ENCODE measurements around the gene HOXA7.

Gene HOXA7

DNA sequence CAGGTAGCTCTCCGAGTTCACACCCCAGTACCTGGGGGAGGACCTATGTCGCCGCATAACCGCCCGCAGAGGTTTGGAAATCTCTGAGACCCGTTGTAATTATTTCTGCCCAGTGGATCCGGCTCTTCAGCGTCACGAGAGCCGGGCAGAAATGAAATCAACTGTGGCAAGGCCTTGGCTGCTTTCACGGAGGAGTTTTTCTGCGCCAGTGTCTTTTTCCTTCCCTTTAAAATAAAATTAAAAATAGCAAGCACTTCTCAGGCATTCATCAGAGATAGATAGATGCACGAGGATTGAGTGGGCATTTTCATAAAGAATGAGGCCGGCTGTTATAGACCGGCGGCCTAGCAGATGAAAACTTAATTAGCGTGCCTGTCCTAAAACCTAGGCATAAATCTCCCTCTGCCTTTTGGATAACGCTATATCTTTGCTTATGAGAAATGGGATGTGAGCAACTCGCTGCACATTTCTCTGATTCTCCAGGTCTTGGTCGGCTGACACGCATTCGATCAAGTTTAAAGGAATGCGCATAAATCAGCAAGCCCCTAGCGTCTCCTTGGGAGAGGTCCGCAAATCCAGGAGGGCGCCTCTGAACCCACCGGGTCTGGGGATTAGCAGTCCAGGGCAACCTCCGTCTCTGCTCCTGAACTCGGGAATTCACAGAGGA is 37.0 kb upstream of the HOXA7 start:
- DNase-seq (ENCODE audit: low spot score): no peak

DNA sequence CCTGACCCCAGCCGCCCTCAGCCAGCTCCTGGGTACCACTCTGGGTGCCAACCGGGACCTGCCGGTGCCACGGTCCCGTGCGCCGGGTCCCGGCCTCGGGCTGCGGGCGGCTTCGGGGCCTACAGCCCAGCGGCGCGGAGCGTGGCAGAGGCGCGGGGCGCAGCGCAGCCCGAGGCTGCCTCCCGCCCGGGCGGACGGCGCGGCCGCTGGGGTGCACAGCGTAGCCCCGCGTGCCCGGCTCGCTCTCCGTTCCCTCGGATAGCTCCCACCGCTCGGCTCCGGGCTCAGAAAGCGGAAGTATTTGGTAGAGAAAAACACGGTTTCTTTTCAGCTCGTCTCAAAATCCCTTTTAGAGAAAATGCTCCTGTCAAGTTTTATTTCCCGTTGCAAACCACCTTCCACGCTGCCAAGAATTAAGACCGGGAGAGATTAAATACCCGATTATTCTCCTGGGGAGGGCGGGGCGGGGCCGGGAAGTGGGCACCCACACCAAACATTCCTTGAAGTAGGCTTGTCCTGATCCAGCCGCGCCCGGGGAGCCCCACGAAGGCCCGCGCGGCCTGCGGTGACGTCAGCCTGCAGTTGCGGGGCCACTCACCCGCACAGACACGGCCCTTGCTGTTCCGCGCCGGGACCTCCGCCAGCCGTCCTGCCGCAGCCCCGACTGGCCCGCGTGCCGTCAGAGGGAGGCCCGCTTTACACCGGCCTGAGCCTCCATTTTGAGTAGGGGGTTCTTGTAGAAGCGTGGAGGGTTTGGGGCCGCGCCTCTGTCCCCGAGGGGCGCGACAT is 36.3 kb upstream of the HOXA7 start:
- no peak for DNase-seq (ENCODE audit: low spot score)

DNA sequence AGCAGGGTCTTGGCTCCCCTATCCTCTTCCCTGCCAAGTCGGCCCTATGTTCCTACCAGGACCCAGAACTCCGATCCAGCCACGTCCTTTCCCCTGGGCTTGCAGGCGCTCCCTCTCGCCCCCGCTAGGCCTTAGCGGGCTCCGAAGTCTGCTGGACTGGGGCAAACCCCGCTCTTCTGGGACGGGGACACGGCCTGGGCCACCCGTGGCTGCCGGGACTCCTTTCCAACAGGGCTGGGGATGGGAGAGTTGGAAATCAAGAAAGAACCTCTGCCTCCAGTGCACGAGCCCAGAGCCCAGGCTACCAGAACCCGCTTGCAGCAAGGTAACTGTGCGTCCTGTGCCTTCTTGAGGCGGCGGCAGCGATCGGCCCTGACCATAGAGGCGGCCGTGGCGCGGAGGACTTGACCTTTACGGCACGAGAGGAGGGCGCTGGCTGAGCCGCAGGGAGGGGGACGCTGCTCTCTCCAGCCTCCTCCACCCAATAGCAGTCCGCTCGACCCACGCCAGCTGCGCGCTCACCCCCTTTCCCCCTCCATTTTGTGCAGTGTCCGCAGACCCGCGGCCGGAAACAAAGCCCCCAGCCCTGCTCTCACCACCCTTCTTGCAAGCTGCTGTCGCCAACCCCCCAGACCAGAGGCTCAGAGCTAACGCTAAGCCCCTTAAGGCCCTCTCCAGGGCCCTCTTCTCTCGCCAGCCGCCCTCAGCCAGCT is 35.5 kb upstream of the HOXA7 start:
- no peak for DNase-seq (ENCODE audit: low spot score)

DNA sequence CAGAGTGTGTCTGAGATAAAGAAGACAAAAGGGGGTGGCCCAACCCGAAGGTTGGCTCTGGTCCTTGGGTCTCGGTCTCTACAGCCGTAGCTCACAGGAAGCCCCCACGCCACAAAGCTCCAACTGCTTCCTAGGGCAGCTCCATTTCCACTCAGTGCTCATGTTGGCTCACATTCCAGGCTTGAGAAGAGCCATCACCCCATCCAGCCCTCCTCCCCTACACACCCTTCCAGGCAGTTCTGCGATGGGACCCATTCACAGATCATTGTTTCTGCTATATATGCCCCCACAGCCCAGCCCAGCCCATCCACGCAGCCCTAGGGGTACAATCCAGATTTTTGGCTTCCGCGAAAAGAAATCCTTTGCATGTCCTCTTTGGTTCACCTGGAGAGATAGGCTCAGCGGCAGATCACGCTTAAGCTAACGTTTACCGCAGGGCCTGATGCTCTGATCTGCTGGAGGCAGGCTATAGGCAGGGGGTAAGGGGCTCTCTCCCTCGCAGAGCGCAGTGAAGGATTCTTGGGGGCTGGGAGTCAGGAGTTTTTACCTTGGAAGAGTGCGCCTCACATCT is 34.8 kb upstream of the HOXA7 start:
- no peak for DNase-seq (ENCODE audit: low spot score)

DNA sequence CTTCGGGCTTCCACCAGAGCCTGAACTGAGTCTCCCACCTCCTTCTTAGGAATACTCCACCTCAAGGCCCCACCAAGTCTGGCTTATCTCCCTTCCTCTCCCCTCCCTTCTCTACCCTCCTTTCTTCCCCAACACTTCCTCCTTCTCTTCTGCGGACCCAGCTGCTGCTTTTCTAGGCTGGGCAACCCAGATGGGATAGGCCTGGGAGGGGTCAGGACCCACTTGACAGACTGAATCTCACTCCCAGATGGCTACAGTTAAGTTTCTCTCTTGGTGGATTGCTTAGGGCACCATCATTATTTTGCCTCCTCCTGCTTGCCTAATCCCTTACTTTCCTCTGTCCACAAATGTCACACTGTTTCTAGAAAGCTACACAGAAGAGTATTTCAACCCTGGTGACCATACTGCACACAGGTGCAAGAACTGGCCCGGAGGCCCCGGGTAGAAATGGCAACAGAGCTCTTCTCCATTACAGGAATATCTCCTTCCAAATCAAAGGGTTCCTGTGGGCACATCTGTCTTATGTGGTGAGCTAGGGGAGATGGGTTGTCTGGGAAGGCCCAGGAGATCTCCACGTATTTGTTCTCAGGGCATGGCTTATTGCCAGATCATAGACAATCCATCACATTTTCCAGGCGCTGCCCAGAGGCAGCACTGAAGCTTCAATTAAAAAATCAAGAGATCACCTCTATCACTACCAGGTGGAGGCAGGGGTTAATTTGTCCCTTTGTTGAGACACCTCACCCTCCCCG is 33.7 kb upstream of the HOXA7 start:
- no peak for DNase-seq (ENCODE audit: low spot score)

DNA sequence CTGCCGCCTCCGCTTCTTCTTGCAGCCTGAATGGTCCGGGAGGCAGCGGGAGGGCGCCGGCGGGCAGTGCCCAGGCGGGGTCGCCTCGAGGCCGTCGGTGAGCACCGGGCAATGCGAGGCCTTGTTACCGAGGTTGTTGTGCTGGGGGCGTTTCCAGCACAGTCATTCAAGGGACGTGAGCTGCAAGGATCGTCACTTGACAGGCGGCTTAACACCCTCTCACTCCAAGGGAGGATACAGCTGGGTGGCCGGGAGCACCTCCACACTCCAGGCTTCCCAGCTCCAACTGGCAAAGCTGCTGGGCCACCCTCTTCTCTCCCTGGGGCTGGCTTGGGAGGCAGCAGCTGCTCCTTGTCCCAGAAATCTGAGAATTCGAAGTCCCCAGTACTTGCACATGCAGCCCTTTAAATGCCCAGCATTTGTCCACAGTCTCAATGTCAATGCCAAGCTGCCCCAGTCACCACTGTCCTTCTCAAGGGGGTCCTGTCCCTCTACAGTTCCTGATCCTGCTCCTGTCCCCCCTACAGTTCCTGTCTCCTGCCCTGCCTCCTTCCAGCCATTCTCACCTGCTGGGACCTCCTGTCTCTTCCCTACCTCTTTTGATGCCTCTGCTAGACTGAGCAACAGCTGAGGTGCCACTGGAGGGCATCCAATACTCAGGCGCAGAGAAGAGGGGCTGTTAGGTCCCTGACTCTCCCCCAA is 33.0 kb upstream of the HOXA7 start:
- DNase-seq (ENCODE audit: low spot score): no peak

DNA sequence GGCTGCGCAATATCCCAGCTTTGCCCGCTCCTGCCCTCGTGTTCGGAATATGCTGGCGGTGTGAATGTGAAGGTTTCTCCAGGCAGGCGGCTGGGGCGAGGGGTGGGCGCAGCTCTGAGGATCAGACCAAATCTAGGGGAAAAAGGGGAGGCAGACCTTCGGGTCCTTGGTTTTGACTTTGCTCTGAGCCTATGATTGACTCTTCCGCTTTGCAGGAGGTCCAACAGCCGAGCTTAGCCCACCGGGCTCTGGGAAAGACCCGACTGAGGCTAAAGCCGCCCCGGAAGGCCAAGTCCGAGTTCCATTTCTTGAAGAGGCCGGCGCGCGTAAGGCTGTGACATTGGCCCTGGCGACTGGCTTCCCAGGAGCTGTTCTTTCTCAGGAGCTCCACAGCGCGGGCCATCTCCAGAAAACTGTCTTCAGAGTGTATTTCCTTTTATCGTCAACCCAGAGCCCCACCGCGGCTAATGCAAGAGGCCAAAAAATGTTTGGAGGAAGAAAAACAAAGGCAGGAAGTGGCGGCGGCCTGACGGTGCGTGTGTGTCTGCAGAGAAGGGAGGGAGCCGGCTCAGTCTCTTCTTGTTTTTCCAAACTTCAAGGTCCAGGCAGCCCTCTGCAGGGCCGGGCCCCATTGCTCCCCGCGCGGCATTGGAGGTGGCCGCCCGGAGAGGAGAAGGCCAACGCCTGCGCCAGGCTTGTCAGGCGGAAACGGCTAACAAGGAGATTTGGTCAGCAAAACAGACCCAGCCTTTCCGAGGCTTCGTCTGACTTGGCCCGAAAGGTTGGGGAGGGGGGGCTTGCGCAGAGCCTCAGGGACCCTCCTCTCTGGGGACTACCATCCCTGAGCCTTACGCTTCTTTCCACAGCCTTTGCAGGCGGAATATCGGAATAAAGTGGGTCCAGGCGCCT is 32.2 kb upstream of the HOXA7 start:
- DNase-seq (ENCODE audit: low spot score): peak; percentile 41

DNA sequence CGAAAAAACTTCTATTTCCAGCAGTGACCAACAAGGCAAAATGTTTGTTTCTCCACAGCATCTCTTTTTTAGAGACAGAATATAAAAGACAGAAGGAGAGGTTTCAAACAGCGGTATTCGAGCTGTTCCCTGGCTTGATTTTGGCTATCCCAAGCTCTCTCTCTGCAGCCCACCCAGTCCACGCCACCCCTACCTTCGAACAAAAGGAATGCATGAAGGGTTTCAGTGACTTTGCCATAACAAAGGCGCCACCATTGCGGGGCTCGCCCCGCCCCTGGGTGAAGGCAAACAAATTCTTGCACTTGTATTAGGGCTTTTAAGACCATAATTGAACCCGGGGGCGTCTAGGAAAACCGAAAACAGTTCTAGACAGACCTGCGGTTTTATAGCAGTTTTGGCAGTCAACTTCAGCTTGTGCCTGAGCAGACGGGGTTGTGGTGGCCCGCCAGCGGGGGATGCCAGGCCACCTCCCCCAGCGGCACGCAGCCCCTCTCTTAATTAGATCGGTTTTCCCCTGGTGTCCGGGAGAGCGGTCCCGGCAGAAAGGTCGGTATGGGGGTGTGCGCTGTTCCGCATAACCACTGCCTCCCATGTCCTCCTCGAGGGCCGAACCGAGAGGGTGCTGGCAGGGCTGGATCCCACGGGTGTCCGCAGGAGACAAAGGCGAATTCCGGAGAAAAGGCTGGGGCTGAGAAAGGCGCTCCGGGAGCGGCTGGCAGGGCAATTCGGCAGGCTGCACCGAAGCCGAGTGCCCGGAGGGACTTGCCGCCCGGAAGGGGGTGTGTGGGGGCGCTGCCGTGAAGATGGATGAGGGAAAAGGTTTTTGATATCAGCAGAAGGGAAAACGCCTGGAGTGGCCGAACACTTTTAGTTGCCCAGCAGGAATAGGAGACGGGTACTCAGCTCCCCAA is 31.3 kb upstream of the HOXA7 start:
- DNase-seq (ENCODE audit: low spot score): no peak

DNA sequence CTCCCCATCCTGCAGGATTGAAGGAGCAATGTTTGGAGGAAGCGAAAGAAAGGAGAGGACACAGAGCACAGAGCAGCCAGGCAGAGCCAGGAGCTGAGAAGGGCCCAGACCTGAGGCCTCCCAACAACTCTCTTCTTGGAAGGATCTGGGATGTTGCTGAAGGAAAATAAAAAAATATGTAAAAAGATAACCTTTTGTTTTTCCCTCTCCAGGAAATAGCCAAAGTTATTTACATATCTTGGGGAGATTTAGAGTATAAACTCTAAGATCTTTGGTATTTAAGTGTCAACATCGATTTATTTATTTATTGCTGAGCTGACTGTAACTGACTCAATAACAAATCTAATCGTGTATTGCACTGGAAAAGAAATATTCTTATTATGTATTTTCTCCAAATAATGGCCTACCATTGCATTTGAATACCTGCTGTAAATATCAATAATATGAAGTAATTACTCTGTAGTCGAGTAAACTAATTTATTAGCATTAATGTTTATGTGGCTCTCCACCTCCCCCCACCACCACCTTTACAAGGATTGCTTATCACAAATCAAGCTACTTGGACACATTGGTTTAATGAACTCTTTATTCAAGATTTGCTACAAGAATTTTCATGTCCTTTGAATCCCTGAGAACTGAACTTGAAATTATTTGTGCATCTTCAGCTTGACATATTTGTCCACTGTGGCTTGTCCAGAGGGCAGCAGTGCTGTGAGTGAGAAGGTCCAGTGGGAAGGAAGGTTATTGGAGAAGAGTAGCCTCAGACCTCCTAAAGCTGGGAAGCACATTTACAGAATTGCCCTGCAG is 30.4 kb upstream of the HOXA7 start:
- no peak for DNase-seq (ENCODE audit: low spot score)

DNA sequence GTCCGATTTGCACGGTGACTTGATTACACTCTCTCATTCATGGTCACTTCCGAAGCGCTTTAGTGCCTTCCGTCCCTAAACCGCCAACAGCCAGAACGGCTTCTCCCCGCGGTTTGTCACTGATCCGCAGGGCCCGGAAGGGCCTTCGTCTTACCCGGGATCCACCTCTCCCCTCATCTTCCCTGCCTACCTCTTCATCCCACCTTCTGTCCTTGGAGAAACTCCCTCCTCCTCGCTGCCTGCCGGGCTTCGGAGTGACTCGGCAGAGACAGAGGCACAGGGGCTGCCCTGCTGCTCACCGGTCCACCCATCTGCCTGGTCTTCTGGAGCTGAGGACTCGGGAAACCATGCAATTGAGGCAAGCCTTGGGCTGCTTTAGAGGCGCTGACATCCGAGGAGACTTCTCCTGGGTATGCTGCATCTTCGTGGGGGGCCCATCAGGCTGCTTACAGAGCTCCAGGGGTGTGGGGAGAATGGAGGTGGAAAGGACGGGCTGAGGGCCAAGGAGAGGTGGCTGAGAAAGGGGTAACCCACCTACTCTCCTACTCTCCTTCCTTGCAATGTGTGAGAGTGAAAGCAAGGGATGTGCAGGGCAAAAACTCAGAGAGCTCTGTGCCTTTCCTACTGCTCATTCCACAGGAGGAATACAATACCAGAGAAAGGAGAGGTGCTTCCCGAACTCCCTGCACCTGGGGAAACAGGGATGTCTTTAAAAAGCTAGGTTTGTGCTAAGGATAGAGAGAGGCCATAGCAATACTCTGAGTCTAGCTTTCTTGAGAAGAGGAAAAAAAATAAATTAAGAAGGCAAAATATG is 29.6 kb upstream of the HOXA7 start:
- no peak for DNase-seq (ENCODE audit: low spot score)

DNA sequence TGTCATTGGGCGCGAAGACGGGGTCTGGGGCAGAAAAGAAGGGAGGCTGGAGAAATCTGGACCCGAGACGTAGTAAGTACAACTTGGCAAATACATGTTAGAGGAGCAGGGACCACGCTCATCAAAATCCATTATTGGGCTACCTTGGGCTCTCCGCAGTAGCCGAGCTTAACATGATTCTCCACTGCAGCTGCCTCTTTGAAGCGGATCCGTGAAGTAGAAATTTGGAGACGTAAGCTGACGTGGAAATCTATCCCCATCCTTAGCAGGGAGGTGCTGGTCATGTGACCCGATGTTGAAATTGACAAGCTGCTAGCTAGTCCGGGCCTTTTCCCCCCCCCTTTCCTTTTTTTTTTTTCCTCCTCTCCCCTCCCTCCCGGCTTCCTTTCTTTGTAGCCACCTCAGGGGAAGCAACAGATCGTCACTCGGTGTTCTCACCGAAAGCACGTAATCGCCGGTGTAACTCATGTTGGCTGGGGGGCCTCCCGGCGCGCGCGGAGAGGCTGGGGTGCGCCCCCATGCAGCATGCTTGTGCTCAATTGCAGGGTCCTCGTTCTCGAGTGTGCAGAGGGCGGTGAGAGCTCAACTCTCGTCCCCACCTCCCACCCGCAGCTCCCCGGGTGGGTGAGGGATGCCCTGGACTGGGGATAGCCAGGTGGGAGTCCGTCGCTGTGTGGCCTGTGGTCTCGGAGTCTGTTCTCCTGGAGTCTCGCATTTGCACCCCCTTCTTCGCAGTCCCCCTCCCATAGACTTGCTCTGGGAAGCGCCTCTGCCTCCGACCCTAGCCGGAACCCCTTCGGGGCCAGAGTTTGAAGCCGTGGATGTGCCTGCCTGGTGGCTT is 28.8 kb upstream of the HOXA7 start, which contains the start of gene HOXA11:
Gene HOXA11, minus strand, starts transcription at position 220 of the 841 bp plus-strand sequence. Its CDS starts 88 bp downstream, at position 132.
- DNase-seq (ENCODE audit: low spot score): no peak

DNA sequence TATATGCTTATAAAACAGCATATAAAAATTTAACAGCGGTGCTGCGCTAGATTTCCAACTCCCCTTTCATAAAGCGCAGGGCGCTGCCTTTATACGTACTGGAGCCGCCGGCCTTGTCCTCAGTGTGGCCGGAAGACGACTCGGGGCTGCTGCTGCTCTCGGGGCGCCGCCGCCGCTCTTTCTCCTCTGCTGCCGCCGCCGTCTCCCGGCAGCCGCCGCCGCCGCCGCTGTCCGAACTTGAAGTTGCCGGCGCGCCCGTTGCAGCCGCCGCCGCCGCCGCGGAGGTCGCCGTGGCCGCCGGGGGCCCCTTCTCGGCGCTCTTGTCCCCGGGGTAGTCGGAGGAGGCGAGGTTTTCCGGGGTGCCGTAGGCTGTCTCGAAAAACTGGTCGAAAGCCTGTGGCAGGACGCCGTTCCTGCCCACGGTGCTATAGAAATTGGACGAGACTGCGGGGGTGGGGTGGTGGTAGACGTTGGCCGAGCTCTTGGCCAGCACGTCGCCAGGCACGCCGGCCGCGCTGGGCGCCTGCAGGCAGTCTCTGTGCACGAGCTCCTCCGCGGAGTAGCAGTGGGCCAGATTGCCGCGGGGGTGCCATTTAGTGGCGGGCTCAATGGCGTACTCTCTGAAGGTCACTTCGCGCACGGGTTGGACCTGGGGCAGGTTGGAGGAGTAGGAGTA is 28.0 kb upstream of the HOXA7 start:
- no peak for DNase-seq (ENCODE audit: low spot score)

DNA sequence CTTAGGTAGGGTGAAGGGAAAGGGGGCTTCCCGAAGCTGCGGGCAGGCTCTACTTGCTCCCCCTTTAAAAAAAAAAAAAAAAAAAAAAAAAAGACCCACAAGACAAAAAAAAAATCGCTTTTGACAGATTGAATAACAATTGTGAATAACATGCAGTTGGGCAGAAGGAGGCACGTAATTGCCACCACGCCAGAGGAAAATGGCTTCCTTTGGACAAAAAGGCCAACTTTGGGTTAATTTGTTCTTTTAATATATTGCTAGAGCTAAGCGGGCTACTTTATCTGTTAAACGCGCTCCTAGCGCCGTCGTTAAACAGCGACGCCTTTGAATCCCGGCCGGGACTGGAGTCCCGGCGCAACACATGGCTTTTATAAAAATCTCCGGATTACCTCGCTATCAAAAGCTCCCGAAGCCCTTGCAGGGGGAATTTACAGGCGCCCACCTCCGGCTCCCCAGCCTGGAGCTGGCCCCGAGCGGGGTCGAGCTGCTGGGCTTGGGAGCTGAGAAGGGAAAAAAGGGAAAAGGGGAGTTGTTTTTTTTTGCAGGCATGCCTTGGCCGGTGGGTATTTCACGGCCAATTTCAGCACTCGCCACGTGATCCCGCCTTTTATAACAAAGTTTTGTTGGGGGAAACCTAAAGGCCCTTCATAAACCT is 27.3 kb upstream of the HOXA7 start:
- DNase-seq (ENCODE audit: low spot score): no peak

DNA sequence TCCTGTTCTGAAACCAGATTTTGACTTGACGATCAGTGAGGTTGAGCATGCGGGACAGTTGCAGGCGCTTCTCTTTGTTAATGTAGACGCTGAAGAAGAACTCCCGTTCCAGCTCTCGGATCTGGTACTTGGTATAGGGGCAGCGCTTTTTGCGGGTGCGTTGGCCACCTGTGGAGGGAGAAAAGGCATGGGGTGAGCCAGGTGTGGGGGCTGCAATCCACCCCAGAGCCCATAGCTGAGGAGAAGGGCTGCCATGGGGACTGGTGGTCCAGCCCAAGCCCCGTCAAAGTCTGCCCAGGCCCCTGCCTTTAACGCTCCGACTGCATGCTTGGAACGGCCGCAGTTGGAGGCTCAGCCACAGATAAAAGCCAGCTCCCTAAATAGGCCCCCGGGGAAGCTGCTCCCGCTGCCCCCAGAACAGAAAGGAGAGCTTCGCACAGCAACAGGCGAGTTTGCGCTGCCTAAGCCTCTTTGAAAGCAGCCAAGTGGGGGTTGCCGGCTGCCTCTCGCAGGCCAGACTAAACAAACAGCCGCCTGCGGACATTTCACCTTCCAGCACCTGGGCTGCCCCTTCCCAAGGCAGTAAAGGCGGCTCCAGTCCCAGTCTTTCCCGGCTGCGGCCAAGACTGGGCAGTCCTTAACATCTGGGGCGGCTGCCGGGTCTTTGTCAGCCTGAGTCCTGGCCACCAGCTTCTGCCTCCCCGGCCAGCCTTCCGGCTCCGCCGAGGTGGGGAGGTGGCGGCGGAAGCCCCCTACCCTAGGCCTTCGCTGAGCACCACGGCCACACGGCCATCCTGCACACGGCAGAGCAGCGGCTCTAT is 26.6 kb upstream of the HOXA7 start:
- DNase-seq (ENCODE audit: low spot score): peak; percentile 72

Measured in iPS-NIHi11 (cell line).